ENCODE results near the gene PARD3B. TPM values are rescaled to one million over a fixed set of nuclear protein-coding genes. Genes with fewer than 3 reads are reported as not detected.

PARD3B gene
- total and polyA plus RNA-seq, 8 donors: 1.8 to 42.6 (median 15.1) TPM

DNA sequence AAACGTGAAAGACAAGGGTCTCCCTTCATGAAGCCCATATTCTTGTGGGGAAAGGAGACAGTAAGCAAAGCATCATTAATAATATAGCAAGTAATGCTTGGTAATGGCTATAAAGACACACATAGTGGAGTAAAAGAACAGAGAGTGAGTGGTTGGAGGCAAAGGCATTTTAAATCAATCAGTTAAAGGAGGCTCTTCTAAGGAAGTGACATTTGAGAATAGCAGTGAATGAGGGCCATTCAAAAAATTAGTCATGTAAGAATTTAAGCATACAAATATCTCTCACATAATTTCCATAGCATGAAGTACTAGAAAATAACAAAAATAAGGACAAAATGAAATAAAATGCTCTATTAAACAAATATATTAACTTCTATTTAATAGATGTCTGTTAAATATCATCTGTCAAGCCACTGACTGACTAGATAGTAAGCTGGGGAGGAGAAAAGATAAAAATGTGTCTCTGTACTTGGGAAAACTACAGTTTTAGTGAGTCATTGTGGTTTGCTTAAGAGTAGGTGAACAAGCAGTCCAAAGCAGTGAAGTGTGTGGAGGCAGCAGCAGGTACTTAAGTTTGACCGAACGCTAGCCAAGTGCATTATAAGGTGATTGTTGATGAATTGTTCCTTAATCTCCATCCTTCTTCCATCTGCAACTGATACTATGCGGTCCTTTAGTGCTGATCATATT is 160.1 kb downstream of the PARD3B start:
- Histone ChIP-seq H3K9me3 (no peaks in the 10 kb centered on the region), H3K4me3 (no peak overlapping the region), H3K27ac (no peak overlapping the region), H3K36me3 (no peaks in the 10 kb centered on the region), H3K27me3 (no peaks in the 10 kb centered on the region), H3K4me1 (peaks cover 0 to 7% (median 4%) of the 10 kb centered on the region in 4 donors)
- 68 to 83% (median 72%) methylated on average over 4 of the region's 4 CpGs for WGBS, 5 donors
- intact Hi-C loops (cut with DNase I; ENCODE audit: low total_unique reads): no loop called here
- no peak for DNase-seq
- TF ChIP-seq, protein P1, sequence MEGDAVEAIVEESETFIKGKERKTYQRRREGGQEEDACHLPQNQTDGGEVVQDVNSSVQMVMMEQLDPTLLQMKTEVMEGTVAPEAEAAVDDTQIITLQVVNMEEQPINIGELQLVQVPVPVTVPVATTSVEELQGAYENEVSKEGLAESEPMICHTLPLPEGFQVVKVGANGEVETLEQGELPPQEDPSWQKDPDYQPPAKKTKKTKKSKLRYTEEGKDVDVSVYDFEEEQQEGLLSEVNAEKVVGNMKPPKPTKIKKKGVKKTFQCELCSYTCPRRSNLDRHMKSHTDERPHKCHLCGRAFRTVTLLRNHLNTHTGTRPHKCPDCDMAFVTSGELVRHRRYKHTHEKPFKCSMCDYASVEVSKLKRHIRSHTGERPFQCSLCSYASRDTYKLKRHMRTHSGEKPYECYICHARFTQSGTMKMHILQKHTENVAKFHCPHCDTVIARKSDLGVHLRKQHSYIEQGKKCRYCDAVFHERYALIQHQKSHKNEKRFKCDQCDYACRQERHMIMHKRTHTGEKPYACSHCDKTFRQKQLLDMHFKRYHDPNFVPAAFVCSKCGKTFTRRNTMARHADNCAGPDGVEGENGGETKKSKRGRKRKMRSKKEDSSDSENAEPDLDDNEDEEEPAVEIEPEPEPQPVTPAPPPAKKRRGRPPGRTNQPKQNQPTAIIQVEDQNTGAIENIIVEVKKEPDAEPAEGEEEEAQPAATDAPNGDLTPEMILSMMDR (IDR thresholded peaks at IDR 0.05): no peak
- TF ChIP-seq EP300 (IDR thresholded peaks at IDR 0.05) (no peak), POLR2A (IDR thresholded peaks at IDR 0.05) (no peak), POLR2AphosphoS5 (IDR thresholded peaks at IDR 0.05) (no peak)

DNA sequence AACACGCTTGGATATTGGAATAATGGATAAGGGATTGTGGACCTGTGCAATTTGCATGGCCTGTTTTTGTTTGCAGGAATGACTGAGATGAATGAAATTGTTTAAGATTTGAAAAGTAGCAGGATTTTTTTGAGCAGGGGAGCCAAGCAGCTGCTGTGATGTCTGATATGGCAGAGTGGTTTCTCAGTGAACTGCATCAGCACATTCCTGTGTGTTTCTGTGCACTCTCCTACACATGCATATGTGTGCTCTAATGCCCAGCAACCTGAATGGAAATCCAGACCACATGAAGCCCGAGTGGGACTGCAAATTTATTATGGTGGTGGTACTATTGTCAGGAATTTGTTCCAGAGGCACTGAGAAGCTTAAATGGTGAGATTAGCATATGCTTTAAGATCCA is 161.7 kb downstream of the PARD3B start:
- no peaks in the 10 kb centered on the region for H3K27me3 ChIP-seq
- H3K9me3 ChIP-seq: no peaks in the 10 kb centered on the region
- no peak for TF ChIP-seq EP300 (IDR thresholded peaks at IDR 0.05)
- TF ChIP-seq, protein P1 (IDR thresholded peaks at IDR 0.05): no peak
- no peak for TF ChIP-seq POLR2AphosphoS5 (IDR thresholded peaks at IDR 0.05)
- WGBS, 5 donors: 36 to 50% (median 42%) methylated on average over 2 of the region's 2 CpGs
- intact Hi-C loops (cut with DNase I; ENCODE audit: low total_unique reads): no loop called here
- peaks cover 0 to 7% (median 2%) of the 10 kb centered on the region in 4 donors for H3K4me1 ChIP-seq
- no peak overlapping the region for H3K4me3 ChIP-seq
- DNase-seq: peak in 1 of 2 donors; percentile 28
- H3K27ac ChIP-seq: no peak overlapping the region
- H3K36me3 ChIP-seq: peaks cover 0 to 5% (median 0%) of the 10 kb centered on the region in 4 donors

DNA sequence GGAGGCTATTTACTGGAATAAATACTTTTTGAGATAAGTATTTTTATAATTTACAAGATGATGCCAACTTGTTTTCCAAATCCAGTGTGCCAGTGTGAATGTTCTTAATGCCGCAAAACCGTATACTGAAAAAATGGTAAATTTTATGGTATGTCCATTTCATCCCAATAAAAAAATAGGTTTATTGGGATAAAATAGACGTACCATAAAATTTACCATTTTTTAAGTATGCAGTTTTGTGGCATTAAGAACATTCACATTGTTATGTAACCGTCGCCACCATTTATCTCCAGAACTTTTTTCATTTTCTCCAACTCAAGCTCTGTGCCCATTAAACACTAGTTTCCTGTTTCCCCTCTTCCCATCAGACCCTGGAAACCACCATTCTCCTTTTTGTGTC is 167.9 kb downstream of the PARD3B start:
- WGBS, 5 donors: 72 to 86% (median 78%) methylated on average over 5 of the region's 5 CpGs
- Histone ChIP-seq H3K4me3 (no peak overlapping the region), H3K27ac (no peak overlapping the region), H3K27me3 (no peaks in the 10 kb centered on the region), H3K4me1 (no peaks in the 10 kb centered on the region), H3K9me3 (no peaks in the 10 kb centered on the region), H3K36me3 (peaks cover 0 to 5% (median 0%) of the 10 kb centered on the region in 4 donors)
- DNase-seq: no peak
- no peak for TF ChIP-seq POLR2AphosphoS5 (IDR thresholded peaks at IDR 0.05)
- intact Hi-C loops (cut with DNase I; ENCODE audit: low total_unique reads): no loop called here

GRCh38 chr2:204715361-204715760 is 170.1 kb downstream of the PARD3B start:
- Histone ChIP-seq H3K4me1 (no peaks in the 10 kb centered on the region), H3K27me3 (no peaks in the 10 kb centered on the region), H3K27ac (no peak overlapping the region), H3K4me3 (no peak overlapping the region), H3K9me3 (no peaks in the 10 kb centered on the region), H3K36me3 (peaks cover 0 to 5% (median 0%) of the 10 kb centered on the region in 4 donors)
- TF ChIP-seq POLR2AphosphoS5 (IDR thresholded peaks at IDR 0.05): no peak
- TF ChIP-seq, protein P1 (IDR thresholded peaks at IDR 0.05): no peak
- TF ChIP-seq EP300 (IDR thresholded peaks at IDR 0.05): no peak
- TF ChIP-seq POLR2A (IDR thresholded peaks at IDR 0.05): no peak
- WGBS, 5 donors: 67 to 91% (median 83%) methylated on average over 2 of the region's 2 CpGs
- intact Hi-C loops (cut with DNase I; ENCODE audit: low total_unique reads): no loop called here
- peak in 1 of 2 donors; percentile 28 for DNase-seq

GRCh38 chr2:204717591-204717990 is 172.3 kb downstream of the PARD3B start:
- no peak overlapping the region for H3K4me3 ChIP-seq
- no peaks in the 10 kb centered on the region for H3K36me3 ChIP-seq
- H3K27me3 ChIP-seq: no peaks in the 10 kb centered on the region
- H3K27ac ChIP-seq: no peak overlapping the region
- intact Hi-C loops (cut with DNase I; ENCODE audit: low total_unique reads): no loop called here
- no peaks in the 10 kb centered on the region for H3K9me3 ChIP-seq
- no peak for DNase-seq
- WGBS, 5 donors: 91 to 99% (median 95%) methylated on average over 3 of the region's 3 CpGs
- no peaks in the 10 kb centered on the region for H3K4me1 ChIP-seq
- no peak for TF ChIP-seq EP300 (IDR thresholded peaks at IDR 0.05)
- no peak for TF ChIP-seq POLR2AphosphoS5 (IDR thresholded peaks at IDR 0.05)
- TF ChIP-seq, protein P1 (IDR thresholded peaks at IDR 0.05): no peak
- no peak for TF ChIP-seq POLR2A (IDR thresholded peaks at IDR 0.05)

Measured in stomach (tissue), 9 donors.